Suprapubic skin (tissue), 4 donors: ENCODE data around the gene RETSAT. TPM values are rescaled to one million over a fixed set of nuclear protein-coding genes. Genes with fewer than 3 reads are reported as not detected.

Experiments used
- DNase-seq, 2 donors: peaks; one replicate each; pipeline ENCODE4 v3.0.0-alpha.2; 2019; ENCODE audit warnings: low spot score in 2 of 2
- H3K27ac ChIP-seq: fragments of 200-600 bp; sonication (generic); one replicate; pipeline ENCODE4 v1.5.1; 2019
- H3K27me3 ChIP-seq: fragments of 200-600 bp; sonication (generic); one replicate; pipeline ENCODE4 v1.5.1; 2019
- H3K36me3 ChIP-seq: fragments of 200-600 bp; sonication (generic); one replicate; pipeline ENCODE4 v1.5.1; 2019
- H3K4me1 ChIP-seq: fragments of 200-600 bp; sonication (generic); one replicate; pipeline ENCODE4 v1.5.1; 2019
- H3K4me3 ChIP-seq: fragments of 200-600 bp; sonication (generic); one replicate; pipeline ENCODE4 v1.5.1; 2019; ENCODE audit warnings: mild to moderate bottlenecking
- H3K9me3 ChIP-seq: fragments of 200-600 bp; sonication (generic); one replicate; pipeline ENCODE4 v1.5.1; 2019
- EP300 ChIP-seq: sonication (generic); formaldehyde crosslinking; IDR thresholded peaks from one replicate; pipeline ENCODE4 v1.6.1; 2017; ENCODE audit warnings: antibody characterized with exemption
- POLR2A ChIP-seq, 2 donors: fragments of 450-650 bp; IDR thresholded peaks; one replicate each; pipeline ENCODE4 v1.6.1; 2017; ENCODE audit warnings: antibody characterized with exemption in 2 of 2, mild to moderate bottlenecking in 2 of 2, moderate library complexity in 2 of 2
- POLR2AphosphoS5 ChIP-seq, 3 donors: sonication (generic); formaldehyde crosslinking; IDR thresholded peaks; one replicate each; pipeline ENCODE4 v1.6.1; 2017; ENCODE audit warnings: antibody characterized with exemption in 3 of 3
- WGBS: methylation state at CpG from one replicate; pipeline ENCODE4 v1.1.5; 2018; 5-methylcytosine and 5-hydroxymethylcytosine counted together
- total RNA-seq, 4 donors: library from RNA; depleted of rRNA; stranded (reverse); fragments of >200 nt; gene quantifications; one replicate each; pipeline ENCODE4 v1.1.0, GENCODE V29; 2016
- TF ChIP-seq, protein P1 (sequence below), 2 donors: fragments of 200-600 bp in 1 of 2; fragments of 450-650 bp in 1 of 2; sonication (generic) in 1 of 2; IDR thresholded peaks; one replicate each; pipeline ENCODE4 v1.5.1; 2016 to 2019; ENCODE audit warnings: antibody characterized with exemption in 2 of 2, mild to moderate bottlenecking in 1 of 2, moderate library complexity in 1 of 2

Gene RETSAT
- total RNA-seq, 4 donors from 2014 or later = 92.4 to 126 (median 117) TPM

DNA sequence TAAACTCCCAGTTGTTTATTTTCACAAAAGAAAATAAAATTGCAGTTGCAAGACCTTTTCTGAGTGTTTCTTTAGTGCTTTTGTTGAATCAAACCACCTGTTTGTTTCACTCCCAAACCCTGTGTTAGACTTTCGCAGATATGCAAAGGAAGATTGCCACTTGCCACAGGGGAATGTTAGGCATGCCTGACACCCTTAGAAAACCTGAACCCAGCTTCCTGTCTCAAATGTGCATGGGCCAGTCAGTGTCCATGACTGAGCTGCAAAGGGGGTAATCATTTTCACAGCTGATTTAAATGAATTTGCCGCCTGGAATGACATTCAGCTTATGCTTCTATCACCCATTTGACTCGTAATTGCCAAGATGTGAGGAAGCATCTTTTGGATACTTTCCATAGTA, 44.0 kb downstream of the RETSAT start:
- Histone ChIP-seq H3K4me3 (no peak overlapping the region), H3K4me1 (peaks cover 8% of the 10 kb centered on the region), H3K36me3 (peaks cover 26% of the 10 kb centered on the region), H3K27me3 (no peaks in the 10 kb centered on the region), H3K9me3 (no peaks in the 10 kb centered on the region), H3K27ac (no peak overlapping the region)
- TF ChIP-seq, protein P1, sequence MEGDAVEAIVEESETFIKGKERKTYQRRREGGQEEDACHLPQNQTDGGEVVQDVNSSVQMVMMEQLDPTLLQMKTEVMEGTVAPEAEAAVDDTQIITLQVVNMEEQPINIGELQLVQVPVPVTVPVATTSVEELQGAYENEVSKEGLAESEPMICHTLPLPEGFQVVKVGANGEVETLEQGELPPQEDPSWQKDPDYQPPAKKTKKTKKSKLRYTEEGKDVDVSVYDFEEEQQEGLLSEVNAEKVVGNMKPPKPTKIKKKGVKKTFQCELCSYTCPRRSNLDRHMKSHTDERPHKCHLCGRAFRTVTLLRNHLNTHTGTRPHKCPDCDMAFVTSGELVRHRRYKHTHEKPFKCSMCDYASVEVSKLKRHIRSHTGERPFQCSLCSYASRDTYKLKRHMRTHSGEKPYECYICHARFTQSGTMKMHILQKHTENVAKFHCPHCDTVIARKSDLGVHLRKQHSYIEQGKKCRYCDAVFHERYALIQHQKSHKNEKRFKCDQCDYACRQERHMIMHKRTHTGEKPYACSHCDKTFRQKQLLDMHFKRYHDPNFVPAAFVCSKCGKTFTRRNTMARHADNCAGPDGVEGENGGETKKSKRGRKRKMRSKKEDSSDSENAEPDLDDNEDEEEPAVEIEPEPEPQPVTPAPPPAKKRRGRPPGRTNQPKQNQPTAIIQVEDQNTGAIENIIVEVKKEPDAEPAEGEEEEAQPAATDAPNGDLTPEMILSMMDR (IDR thresholded peaks at IDR 0.05) = no peak
- TF ChIP-seq EP300 = no peak
- TF ChIP-seq POLR2AphosphoS5 (IDR thresholded peaks at IDR 0.05) = no peak
- TF ChIP-seq POLR2A (IDR thresholded peaks at IDR 0.05) = no peak
- 82% methylated on average over 3 of the region's 3 CpGs for WGBS
- DNase-seq = no peak

DNA sequence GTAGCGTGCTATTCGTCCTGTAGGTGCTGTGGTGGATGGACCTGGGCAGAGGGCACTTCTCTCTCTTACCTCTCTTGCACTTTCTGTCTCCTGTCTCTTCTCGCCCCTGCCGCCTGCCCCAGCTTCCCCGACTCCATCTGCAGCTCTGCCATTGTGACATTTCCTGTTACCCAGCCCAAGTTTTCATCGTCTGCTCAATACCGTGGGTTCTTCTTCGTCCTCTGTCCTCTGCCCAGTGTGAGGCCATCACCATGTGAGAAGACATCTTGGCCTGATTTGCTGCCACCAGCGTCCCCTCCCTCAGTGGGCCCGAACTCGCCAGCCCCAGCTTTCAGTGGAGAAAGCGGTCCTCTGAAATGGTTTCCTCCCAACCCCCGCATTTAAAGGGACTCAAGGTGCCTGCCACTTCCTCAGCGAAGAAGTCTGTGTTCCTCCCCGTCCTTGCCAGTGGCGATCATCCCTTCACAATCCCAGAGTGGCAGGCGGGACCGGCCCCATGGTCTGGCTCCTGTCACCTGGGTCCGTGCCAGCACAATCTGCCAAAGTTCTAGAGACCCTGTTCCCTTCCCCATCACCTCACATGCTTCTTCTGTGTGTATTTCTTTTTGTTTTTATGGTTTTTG, 44.5 kb downstream of the RETSAT start:
- DNase-seq = no peak
- WGBS = 71% methylated on average over 19 of the region's 19 CpGs
- H3K4me1 ChIP-seq = peaks cover 8% of the 10 kb centered on the region
- TF ChIP-seq EP300 (no peak), POLR2A (IDR thresholded peaks at IDR 0.05) (no peak), POLR2AphosphoS5 (IDR thresholded peaks at IDR 0.05) (no peak)
- TF ChIP-seq, protein P1 (IDR thresholded peaks at IDR 0.05) = no peak
- peaks cover 24% of the 10 kb centered on the region for H3K36me3 ChIP-seq
- H3K27me3 ChIP-seq = no peaks in the 10 kb centered on the region
- H3K4me3 ChIP-seq = no peak overlapping the region
- H3K27ac ChIP-seq = no peak overlapping the region
- H3K9me3 ChIP-seq = no peaks in the 10 kb centered on the region

DNA sequence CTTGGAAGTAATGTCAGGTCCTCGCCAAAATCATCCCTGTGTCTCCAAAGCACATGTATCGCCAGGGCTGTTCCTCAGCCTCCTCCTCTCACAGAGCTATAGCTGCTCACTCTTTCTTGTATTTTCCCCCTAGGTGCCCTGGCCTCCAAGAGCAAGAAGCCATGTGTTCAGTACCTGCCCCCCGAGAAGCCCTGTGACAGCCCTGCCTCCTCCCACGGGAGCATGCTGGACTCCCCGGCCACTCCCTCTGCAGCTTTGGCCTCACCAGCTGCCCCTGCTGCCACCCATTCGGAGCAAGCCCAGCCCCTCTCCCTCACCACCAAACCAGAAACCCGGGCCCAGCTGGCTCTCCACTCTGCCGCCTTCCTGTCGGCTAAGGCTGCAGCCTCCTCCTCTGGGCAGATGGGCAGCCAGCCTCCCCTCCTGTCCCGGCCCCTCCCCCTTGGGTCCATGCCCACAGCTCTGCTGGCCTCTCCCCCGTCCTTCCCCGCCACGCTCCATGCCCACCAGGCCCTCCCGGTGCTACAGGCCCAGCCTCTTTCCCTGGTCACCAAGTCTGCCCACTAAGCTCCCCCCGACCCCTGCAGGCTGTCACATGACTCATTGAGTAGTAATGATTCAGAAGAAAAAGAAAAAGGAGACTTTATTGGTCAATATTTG, 45.3 kb downstream of the RETSAT start:
- no peaks in the 10 kb centered on the region for H3K27me3 ChIP-seq
- WGBS = 60% methylated on average over 15 of the region's 15 CpGs
- H3K4me1 ChIP-seq = peaks cover 8% of the 10 kb centered on the region
- peak in 1 of 2 donors; percentile 80 for DNase-seq
- H3K27ac ChIP-seq = no peak overlapping the region
- no peak for TF ChIP-seq POLR2AphosphoS5 (IDR thresholded peaks at IDR 0.05)
- peaks cover 26% of the 10 kb centered on the region for H3K36me3 ChIP-seq
- H3K4me3 ChIP-seq = no peak overlapping the region
- H3K9me3 ChIP-seq = no peaks in the 10 kb centered on the region

DNA sequence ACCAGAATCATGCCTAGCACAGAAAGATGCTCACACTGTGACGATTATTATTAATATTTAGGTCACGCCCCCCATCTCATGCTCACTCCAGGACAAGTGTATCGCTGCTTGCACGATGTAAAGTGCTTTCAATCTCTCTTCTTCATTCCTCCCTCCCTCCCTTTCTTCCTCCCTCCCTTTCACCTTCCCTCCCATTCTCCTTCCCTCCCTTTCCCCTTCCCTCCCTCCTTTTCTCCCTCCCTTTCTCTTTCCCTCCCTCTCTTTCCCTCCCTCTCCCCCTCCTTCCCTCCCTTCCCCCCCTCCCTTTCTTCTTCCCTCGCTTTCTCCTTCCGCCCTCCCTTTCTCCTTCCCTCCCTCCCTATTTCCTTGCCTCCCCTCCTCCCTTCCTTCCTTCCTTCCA, 46.1 kb downstream of the RETSAT start:
- no peak for DNase-seq
- Histone ChIP-seq H3K27me3 (no peaks in the 10 kb centered on the region), H3K36me3 (peaks cover 32% of the 10 kb centered on the region), H3K4me1 (peaks cover 8% of the 10 kb centered on the region), H3K4me3 (no peak overlapping the region), H3K27ac (no peak overlapping the region), H3K9me3 (no peaks in the 10 kb centered on the region)
- TF ChIP-seq, protein P1 (IDR thresholded peaks at IDR 0.05) = no peak
- TF ChIP-seq POLR2A (IDR thresholded peaks at IDR 0.05) = no peak
- WGBS = 87% methylated on average over 6 of the region's 6 CpGs

DNA sequence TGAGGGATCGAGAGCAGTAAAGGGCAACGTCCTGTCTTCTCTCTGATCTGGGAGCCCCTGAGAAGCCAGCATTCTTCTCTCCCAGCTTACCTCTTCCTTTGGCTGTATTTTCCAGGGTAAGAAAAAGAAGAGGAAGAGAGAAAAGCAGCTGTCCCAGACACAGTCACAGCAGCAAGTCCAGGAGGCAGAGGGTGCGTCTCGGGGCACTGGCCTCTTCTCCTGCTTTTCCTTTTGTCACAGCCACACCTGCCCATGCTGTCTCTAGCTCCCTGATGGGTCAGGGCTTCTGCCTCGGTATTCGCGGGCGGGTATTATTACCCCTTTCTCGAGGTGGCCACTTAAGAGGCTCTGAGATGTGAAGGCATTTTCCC, 46.8 kb downstream of the RETSAT start:
- 80% methylated on average over 9 of the region's 9 CpGs for WGBS
- Histone ChIP-seq H3K4me3 (no peak overlapping the region), H3K27me3 (no peaks in the 10 kb centered on the region), H3K9me3 (no peaks in the 10 kb centered on the region), H3K4me1 (peaks cover 8% of the 10 kb centered on the region), H3K27ac (no peak overlapping the region), H3K36me3 (peaks cover 32% of the 10 kb centered on the region)
- DNase-seq = no peak
- TF ChIP-seq EP300 (no peak), POLR2A (IDR thresholded peaks at IDR 0.05) (no peak), POLR2AphosphoS5 (IDR thresholded peaks at IDR 0.05) (no peak)
- TF ChIP-seq, protein P1 (IDR thresholded peaks at IDR 0.05) = no peak
